Measurements from ENCODE around the gene MARCHF5. TPM values are rescaled to one million over a fixed set of nuclear protein-coding genes. Genes with fewer than 3 reads are reported as not detected.
"Not testable (repeated sequence)": the region's sequence is repeated elsewhere in the genome, so short reads cannot be mapped to it uniquely, and the experiment has no call there.

Gene MARCHF5
- total RNA-seq, 1 donor from 2014 or later = 28.3 TPM

DNA sequence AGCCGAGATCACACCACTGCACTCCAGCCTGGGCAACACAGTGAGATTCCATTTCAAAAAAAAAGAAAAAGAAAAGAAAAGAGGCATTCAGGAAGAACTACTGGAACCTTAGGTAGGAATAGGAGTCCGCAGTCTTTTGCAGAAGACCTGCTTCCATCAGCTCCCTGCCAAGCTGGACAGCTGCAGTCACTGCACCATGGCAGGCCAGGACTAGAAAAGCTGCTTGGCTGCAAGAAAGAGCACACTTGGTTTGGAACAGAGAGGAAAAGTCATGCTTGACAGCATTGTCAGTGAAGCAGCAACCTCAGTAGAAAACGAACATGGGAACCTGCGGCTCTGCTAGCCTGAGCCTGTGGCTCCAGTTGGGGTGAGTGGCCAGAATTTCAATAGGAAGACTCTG, 104.3 kb downstream of the MARCHF5 start:
- no peaks in the 10 kb centered on the region for H3K36me3 ChIP-seq
- H3K27ac ChIP-seq = no peak overlapping the region
- H3K4me3 ChIP-seq = no peak overlapping the region
- H3K4me1 ChIP-seq = no peaks in the 10 kb centered on the region
- TF ChIP-seq, protein P1, sequence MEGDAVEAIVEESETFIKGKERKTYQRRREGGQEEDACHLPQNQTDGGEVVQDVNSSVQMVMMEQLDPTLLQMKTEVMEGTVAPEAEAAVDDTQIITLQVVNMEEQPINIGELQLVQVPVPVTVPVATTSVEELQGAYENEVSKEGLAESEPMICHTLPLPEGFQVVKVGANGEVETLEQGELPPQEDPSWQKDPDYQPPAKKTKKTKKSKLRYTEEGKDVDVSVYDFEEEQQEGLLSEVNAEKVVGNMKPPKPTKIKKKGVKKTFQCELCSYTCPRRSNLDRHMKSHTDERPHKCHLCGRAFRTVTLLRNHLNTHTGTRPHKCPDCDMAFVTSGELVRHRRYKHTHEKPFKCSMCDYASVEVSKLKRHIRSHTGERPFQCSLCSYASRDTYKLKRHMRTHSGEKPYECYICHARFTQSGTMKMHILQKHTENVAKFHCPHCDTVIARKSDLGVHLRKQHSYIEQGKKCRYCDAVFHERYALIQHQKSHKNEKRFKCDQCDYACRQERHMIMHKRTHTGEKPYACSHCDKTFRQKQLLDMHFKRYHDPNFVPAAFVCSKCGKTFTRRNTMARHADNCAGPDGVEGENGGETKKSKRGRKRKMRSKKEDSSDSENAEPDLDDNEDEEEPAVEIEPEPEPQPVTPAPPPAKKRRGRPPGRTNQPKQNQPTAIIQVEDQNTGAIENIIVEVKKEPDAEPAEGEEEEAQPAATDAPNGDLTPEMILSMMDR (IDR thresholded peaks at IDR 0.05) = no peak
- peaks cover 3% of the 10 kb centered on the region for H3K9me3 ChIP-seq
- ATAC-seq (no peak), DNase-seq (no peak)
- intact Hi-C loops (cut with DNase I) = no loop called here
- H3K27me3 ChIP-seq (ENCODE audit: low read depth) = no peaks in the 10 kb centered on the region

DNA sequence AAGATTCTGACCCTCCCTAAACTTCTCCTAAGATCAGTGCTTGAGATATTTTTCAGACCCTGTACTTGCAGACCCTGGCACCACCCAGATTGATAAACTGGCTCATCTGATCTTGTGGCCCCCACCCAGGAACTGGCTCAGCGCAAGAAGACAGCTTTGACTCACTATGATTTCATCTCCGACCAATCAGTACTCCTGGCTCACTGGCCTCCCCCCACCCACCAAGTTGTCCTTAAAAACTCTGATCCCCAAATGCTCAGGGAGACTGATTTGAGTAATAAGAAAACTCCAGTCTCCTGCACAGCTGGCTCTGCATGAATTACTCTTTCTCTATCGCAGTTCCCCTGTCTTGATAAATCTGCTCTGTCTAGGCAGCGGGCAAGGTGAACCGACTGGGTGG, 111.3 kb downstream of the MARCHF5 start:
- H3K36me3 ChIP-seq; H3K27me3 ChIP-seq (ENCODE audit: low read depth); H3K27ac ChIP-seq; H3K9me3 ChIP-seq; H3K4me3 ChIP-seq; DNase-seq; H3K4me1 ChIP-seq; ATAC-seq; intact Hi-C loops (cut with DNase I): not testable (repeated sequence)

Other genes with a start within 250 kb of the MARCHF5 start
- 6.9 TPM for gene CPEB3, start 89 bp upstream of the MARCHF5 start, total RNA-seq